G401 (cell line): ENCODE data around the gene JRKL. TPM values are rescaled to one million over a fixed set of nuclear protein-coding genes. Genes with fewer than 3 reads are reported as not detected.

Experiments used
- DNase-seq: peaks from one replicate; pipeline ENCODE4 v3.0.0-alpha.2; 2015; ENCODE audit warnings: low spot score
- in situ Hi-C: cut with HindIII; loops from 2 replicates; pipeline ENCODE4 v1.10.0; 2016; ENCODE audit warnings: low sequenced_read_pairs, mixed read lengths
- total RNA-seq: library from RNA; depleted of rRNA; stranded (reverse); fragments of >200 nt; shearing (Covaris generic); gene quantifications from 2 replicates; pipeline ENCODE4 v1.2.3, GENCODE V29; 2014; rRNA removed

Gene JRKL
- total RNA-seq = 0.24 and 2.6 TPM in 2 replicates

GRCh38 chr11:96389720-96390487 lies at the start of gene JRKL, which contains the start of gene CCDC82:
Gene JRKL, plus strand, starts transcription at chr11:96390013. Its CDS starts 637 bp downstream, at chr11:96390650.
Gene CCDC82, minus strand, starts transcription at chr11:96389912. Its CDS starts 5,165 bp downstream, at chr11:96384747.
- peak; percentile 97 for DNase-seq
- in situ Hi-C loops = no loop called here

GRCh38 chr11:96340555-96340885 lies 49.3 kb upstream of the JRKL start:
- in situ Hi-C loops = no loop called here
- no peak for DNase-seq

GRCh38 chr11:96341211-96342013 lies 48.4 kb upstream of the JRKL start:
- in situ Hi-C loops = no loop called here
- peak; percentile 69 for DNase-seq

GRCh38 chr11:96342014-96342960 lies 47.5 kb upstream of the JRKL start:
- in situ Hi-C loops = no loop called here

GRCh38 chr11:96342961-96343711 lies 46.7 kb upstream of the JRKL start, which contains the start of gene MAML2:
Gene MAML2, minus strand, starts transcription at chr11:96343195. Its CDS starts 1,300 bp downstream, at chr11:96341895.
- peak; percentile 96 for DNase-seq
- in situ Hi-C loops = no loop called here

More at GRCh38 chr11:96342014-96342960, 47.5 kb upstream of the JRKL start:
- DNase-seq = peak; percentile 62

GRCh38 chr11:96356848-96357247 lies 33.0 kb upstream of the JRKL start:
- in situ Hi-C loops = no loop called here
- DNase-seq = no peak

GRCh38 chr11:96357794-96358193 lies 32.0 kb upstream of the JRKL start:
- no peak for DNase-seq
- in situ Hi-C loops = no loop called here

GRCh38 chr11:96358321-96358720 lies 31.5 kb upstream of the JRKL start:
- DNase-seq = no peak

GRCh38 chr11:96361778-96362177 lies 28.0 kb upstream of the JRKL start:
- no peak for DNase-seq
- in situ Hi-C loops = no loop called here

More at GRCh38 chr11:96358321-96358720, 31.5 kb upstream of the JRKL start:
- in situ Hi-C loops = no loop called here

GRCh38 chr11:96365493-96365892 lies 24.3 kb upstream of the JRKL start:
- DNase-seq = no peak
- in situ Hi-C loops = no loop called here

- no peak for DNase-seq
- in situ Hi-C loops = no loop called here
These were observed 23.8 kb upstream of the JRKL start for GRCh38 chr11:96366024-96366423.

- in situ Hi-C loops = no loop called here
- no peak for DNase-seq
These were observed 22.5 kb upstream of the JRKL start for GRCh38 chr11:96367342-96367741.

- DNase-seq = no peak
- in situ Hi-C loops = no loop called here
These were observed 16.0 kb upstream of the JRKL start for GRCh38 chr11:96373826-96374225.

- no peak for DNase-seq
- in situ Hi-C loops = no loop called here
These were observed 13.0 kb upstream of the JRKL start for GRCh38 chr11:96376796-96377195.

GRCh38 chr11:96384156-96384555 lies 5.7 kb upstream of the JRKL start:
- in situ Hi-C loops = no loop called here
- no peak for DNase-seq

GRCh38 chr11:96385187-96385586 lies 4.6 kb upstream of the JRKL start:
- DNase-seq = no peak
- in situ Hi-C loops = no loop called here

GRCh38 chr11:96388891-96389719 lies 708 bp upstream of the JRKL start:
- in situ Hi-C loops = no loop called here
- peak; percentile 41 for DNase-seq

GRCh38 chr11:96390488-96390792 lies 627 bp downstream of the JRKL start:
- no peak for DNase-seq
- in situ Hi-C loops = no loop called here
